COLO668 (cell line): ENCODE data around the gene COBLL1.

Experiments
- DNase-seq: peaks from one replicate; lab custom pipeline; 2025; ENCODE audit not compliant: unreplicated experiment; lab: John Stamatoyannopoulos, UW

COBLL1 gene

GRCh38 chr2:164792316-164793170 lies 49.1 kb downstream of the COBLL1 start:
- no peak for DNase-seq

DNA sequence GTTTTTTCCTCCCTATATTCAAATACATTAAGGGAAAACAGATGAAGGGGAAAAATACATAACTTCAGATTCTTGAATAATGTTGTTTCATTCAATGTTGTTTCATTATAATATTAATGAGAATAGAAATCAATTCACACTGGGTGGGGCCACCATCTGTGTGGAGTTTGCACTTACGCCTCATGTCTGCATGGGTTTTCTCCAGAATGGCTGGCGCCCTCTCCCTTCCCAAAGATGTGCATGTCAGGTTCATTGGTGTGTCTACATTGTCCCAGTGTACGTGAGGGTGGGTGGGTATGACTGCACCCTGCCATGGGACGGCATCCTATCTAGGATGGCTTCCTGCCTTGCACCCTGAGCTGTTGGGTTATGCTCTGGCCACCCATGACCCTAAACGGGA lies 51.7 kb downstream of the COBLL1 start:
- no peak for DNase-seq

DNA sequence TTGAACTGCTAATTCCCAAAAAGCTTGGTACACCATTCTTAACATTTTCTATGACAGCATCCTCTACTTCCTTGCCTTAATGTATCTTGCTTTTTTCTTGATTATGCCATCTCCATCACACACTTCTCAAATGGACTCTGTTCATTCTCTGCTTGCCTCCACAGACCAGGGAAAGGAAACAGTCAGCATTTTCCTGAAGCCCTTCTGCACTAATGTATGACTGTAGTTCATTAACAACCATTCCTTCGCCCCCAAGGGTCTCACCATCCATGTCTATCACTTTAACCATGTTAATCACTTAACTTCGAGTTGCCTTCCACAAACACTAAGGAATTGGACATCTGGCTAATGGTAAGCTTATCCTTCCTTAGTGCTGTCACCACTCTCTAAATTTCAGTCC lies 54.8 kb downstream of the COBLL1 start:
- no peak for DNase-seq

GRCh38 chr2:164785457-164785856 lies 56.2 kb downstream of the COBLL1 start:
- no peak for DNase-seq

DNA sequence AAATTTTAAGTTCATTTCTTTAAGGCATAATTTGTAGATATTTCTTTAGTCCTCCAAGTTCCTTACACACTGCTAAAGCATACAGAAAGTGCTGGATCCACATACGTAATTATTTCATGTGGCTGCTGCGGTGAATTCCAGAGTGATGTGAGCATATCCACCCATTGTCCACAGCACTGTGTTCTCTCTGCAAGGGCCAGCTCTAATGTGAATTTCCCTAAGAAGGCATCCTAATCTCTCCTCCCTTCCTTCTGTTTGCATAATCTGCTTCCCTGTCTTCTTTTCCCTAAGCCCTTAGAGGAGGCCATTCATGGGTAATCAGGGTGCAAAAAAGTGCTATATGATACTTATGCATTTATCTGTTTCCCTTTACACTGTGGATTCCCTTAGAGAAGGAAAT lies 57.2 kb downstream of the COBLL1 start:
- DNase-seq: no peak

DNA sequence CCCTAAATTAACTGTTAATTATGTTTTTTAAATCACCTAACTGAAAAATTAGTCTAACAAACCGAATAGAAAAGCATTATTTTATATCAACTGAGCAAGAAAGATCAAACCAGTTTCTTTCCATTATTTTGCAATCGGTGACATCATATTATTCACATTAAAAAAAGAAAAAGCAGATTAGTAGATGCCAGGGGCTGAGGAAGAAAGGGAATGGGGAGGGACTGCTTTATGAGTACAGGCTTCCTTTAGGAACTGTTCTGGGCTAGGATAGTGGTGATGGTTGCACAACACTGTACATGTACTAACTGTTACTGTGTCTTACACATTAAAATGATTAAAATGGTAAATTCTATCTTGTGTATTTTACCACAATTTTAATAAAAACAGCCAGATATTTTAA lies 59.3 kb downstream of the COBLL1 start:
- DNase-seq: no peak

GRCh38 chr2:164781394-164781793 lies 60.2 kb downstream of the COBLL1 start:
- DNase-seq: no peak

DNA sequence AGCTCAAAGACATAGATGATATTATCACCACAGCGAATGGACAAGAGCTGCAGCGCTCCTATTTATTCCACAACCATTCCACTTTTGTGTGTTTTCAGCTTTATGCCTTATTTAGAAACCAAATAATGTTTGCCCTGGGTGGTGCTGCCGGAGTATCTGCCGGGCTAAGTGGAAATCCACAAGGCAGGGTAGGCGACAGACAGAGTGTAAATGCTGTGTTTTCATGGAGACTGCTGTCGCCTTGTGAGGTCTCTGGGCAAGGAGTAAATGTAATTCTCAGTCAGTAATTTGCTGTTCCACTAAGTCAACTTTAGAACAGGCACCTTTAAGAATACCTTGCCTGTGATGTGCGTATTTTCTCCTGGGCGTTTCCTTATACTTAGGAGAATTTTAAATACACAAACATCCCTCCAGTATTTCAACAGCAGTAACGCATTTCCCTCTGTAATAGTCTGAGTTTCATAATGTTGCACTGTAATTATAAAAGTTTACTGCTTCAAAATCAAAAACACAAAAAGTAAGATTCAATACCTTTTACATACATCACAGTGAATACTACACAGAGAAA lies 60.9 kb downstream of the COBLL1 start:
- DNase-seq: no peak

DNA sequence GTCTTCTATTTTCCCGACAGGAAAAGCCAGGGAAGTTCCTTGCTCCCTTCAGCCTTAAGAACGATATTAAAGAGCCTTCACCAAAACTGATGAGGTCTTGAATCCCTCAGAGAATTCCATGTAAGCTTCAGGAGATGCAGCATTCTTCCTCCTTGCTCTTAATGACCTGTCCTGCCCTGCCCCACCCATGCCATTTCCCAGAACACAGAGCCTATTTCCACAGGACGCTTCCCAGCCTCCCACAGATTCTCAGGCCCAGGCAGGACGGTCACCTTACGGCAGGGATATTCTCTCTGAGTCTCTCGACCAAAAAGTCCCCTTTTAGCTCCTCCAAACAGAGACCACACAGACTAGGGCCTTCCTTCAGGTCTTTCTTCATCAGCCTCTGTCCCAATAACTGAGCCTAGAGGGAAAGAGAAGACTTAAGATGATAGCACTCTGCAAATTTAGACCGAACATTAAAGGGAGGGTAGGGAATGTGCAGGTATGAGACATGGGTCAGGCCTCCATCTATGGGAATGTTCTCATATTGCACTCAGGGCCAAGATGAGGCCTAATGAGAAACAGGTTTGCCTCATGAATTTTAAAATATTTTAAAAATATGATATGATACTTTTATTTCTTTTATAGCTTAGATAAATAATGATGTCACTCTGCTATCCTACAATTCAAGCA lies 62.1 kb downstream of the COBLL1 start:
- DNase-seq: no peak

GRCh38 chr2:164778723-164779122 lies 62.9 kb downstream of the COBLL1 start:
- no peak for DNase-seq

DNA sequence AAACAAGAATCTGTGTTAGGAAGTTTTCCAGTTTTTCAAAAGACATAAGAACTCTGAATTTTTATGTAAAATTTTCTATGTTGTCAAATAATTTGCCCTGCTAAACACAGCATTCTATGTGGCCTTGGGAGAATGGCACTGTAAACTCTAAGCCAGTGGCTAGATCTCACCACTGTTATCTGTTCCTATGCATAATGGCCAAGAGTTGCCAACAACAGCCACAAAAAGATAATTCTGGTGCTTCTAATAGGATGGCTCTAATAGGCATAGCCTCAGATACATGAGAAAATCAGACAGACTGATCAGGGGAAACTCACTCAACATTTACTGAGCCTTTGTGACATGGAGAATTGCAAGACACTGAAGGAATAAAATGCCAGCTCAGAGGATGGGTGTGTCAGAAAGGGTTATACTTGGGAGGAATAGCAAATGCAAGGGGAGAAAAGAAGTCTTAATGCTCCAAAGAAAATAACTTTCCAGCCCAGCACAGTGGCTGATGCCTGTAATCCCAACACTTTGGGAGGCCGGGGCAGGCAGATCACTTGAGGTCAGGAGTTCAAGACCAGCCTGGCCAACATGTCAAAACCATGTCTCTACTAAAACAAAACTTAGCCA lies 63.7 kb downstream of the COBLL1 start:
- DNase-seq: no peak

DNA sequence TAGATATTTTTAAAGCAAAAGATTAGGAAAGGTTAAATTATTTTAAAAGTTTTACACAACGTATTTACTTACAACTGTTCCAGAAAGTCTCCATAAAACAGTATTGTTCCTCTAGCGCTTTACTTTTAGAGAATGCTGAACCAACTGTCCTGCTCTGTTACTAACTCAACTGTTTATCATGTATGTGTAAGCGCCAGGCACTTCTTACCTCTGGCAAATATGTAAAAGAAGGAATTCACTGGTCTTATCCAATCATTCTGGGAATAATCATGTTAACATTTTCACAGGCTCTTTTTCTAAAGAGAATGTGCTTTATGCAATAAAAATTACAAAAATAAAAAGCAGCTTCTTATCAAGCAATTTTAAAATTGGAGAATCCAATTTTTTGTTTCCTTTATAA lies 68.0 kb downstream of the COBLL1 start:
- no peak for DNase-seq

DNA sequence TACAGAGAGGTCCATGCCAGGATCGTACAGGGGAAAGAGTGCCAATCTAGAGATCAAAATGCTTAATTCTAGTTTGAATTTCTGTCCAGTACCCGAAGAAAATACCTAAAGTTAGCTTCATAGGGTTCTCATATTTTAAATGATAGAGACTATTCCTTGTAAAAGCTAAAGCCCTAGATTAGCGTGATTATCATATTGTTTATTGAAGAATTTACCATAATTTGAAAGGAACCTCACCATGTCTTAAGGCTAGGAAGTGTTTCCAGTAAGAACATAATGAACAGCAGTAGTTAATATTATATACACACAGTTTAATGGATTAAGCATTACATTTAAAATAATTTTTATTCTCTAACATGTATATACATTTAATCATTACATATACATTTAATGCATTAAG lies 68.5 kb downstream of the COBLL1 start:
- no peak for DNase-seq

DNA sequence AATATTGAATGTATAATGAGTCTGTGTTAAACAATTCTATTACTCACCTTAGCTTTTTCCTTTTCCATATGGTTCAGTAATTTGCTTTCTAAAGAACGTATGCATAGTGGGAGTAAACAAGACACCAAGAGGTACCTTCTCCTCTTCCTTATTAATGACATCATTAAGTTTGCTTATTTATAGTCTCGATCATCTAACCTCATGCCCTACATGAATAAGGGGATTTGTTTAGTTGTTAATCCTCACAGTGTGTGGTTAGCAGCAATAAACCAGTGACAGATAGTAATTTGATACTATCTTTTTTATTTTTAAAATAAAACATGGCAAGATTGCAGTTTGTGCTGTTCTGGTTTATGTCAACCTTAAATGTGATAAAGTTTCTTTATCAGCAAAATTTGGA lies 69.7 kb downstream of the COBLL1 start:
- DNase-seq: no peak

GRCh38 chr2:164770421-164770916 lies 71.2 kb downstream of the COBLL1 start:
- DNase-seq: no peak

GRCh38 chr2:164766954-164767320 lies 74.7 kb downstream of the COBLL1 start:
- DNase-seq: no peak

DNA sequence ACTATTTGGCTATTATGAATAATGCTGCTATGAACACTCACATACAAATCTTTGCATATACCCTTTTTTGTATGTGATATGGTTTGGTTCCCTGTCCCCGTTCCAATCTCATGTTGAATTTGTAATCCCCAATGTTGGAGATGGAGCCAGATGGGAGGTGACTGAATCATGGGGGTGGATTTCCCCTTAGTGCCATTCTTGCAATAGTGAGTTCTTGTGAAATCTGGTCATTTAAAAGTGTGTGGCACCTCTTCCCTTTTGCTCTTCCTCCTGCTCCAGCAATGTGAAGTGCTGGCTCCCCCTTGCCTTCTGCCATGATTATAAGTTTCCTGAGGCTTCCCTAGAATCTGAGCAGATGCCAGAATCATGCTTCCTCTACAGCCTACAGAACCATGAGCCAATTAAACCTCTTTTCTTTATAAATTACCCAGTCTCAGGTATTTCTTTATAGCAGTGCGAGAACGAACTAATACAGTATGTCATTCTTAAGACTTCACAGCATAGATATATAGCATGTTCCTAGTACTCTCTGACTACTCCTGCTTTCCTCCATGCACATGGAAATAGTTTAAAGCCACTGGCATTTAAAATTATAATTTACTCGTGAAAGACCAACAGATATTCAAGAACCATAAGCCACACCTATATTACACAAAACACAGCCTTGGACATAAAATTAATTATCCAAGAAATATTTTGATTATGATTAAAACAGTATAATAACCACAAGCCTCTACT lies 75.2 kb downstream of the COBLL1 start:
- DNase-seq: no peak

DNA sequence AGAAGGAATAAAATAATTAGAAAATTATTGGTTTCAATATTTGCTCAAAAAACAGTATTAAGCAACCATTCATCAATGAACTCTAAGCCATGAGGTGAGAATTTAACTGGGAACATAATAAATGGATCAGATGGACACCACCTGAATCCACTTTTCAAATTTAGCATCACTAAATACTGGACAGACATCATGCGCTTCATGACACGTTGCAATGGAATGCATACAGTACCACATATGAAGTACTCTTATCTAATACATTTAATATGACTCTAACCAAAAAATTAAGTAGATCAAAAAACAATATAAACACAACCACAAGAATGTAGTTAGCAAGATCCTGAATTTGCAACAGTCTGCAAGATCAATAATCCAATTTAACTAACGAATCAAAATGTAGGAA lies 76.6 kb downstream of the COBLL1 start:
- no peak for DNase-seq

DNA sequence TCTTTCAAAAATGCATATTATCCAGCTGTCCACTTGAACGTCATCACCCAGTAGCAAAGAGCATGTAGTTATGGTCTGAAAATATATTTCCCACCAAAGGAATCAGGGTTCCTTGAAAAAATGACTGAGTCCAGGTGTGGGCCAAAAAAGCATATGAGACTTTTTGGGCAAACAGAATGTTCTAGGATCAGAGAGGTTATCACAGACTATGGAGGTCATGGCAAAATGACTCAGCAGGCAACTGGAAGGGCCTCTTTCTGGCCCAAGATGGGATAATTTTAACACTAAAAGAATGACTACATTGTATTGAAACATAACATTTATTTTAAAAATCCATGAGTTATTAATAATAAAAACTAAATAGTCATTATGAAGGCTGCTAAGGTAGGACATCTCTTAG lies 77.1 kb downstream of the COBLL1 start:
- DNase-seq: no peak

- DNase-seq: no peak
These were observed 78.2 kb downstream of the COBLL1 start for GRCh38 chr2:164763431-164763830.
